H1 (cell line): ENCODE measurements around the gene UNC5B. TPM values are rescaled to one million over a fixed set of nuclear protein-coding genes. Genes with fewer than 3 reads are reported as not detected.

Experiments used
- CTCF ChIA-PET: fragments of 300-600 bp; sonication (Branson Sonifier 250); formaldehyde crosslinking; loops from one replicate; lab custom pipeline; 2021; ENCODE audit not compliant: partially characterized antibody; lab: Charles Lee
- POLR2A ChIA-PET: fragments of 300-600 bp; sonication (Branson Sonifier 250); formaldehyde crosslinking; loops from one replicate; lab custom pipeline; 2021; ENCODE audit warnings: inconsistent platforms; ENCODE audit not compliant: partially characterized antibody; lab: Charles Lee
- DNase-seq, 2 experiments: peaks; one replicate each; pipeline versions ENCODE4 v3.0.0 to v3.0.0-alpha.2; 2010 to 2022; ENCODE audit warnings: low spot score in 2 of 2, low read depth in 1 of 2, mixed read lengths in 1 of 2
- FAIRE-seq: peaks from 2 replicates; lab custom pipeline; 2011; peaks lifted over from hg19 to GRCh38; lab: Jason Lieb, UNC
- H2AFZ ChIP-seq: 2 replicates; pipeline ENCODE4 v1.8.1; 2012; ENCODE audit warnings: low read length, inconsistent platforms
- H2AK5ac ChIP-seq: 2 replicates; pipeline ENCODE4 v1.6.1; 2013; ENCODE audit warnings: low read depth, low read length
- H2BK120ac ChIP-seq: replicated peaks from 2 replicates; pipeline ENCODE3; 2013; ENCODE audit warnings: low read depth, low read length, inconsistent platforms
- H2BK12ac ChIP-seq: 2 replicates; pipeline ENCODE4 v1.6.1; 2013; ENCODE audit warnings: low read depth, low read length
- H2BK15ac ChIP-seq: 2 replicates; pipeline ENCODE4 v1.6.1; 2013; ENCODE audit warnings: low read length
- H2BK20ac ChIP-seq: 2 replicates; pipeline ENCODE4 v1.6.1; 2013; ENCODE audit warnings: low read length
- H2BK5ac ChIP-seq: 2 replicates; pipeline ENCODE4 v1.6.1; 2013; ENCODE audit warnings: low read depth, low read length
- H3K14ac ChIP-seq: 2 replicates; pipeline ENCODE4 v1.6.1; 2013; ENCODE audit warnings: inconsistent platforms; ENCODE audit not compliant: insufficient read length
- H3K18ac ChIP-seq: 2 replicates; pipeline ENCODE4 v1.6.1; 2013; ENCODE audit warnings: low read length; ENCODE audit errors: extremely low read depth
- H3K23ac ChIP-seq: 2 replicates; pipeline ENCODE4 v1.6.1; 2013; ENCODE audit warnings: inconsistent platforms; ENCODE audit not compliant: insufficient read length
- H3K23me2 ChIP-seq: 2 replicates; pipeline ENCODE4 v1.6.1; 2013; ENCODE audit warnings: low read depth, low read length
- H3K27ac ChIP-seq: 2 replicates; pipeline ENCODE4 v1.6.1; 2011; ENCODE audit warnings: low read depth, low read length, inconsistent platforms
- H3K27me3 ChIP-seq, 4 experiments: replicated peaks in 1 of 4; 1 replicate in 1 of 4; 2 replicates in 3 of 4; pipeline versions ENCODE4 v1.6.1 to v1.8.1; 2011 to 2013; ENCODE audit warnings: low read length in 3 of 4, mild to moderate bottlenecking in 3 of 4, inconsistent platforms in 2 of 4, mixed read lengths in 2 of 4, moderate library complexity in 1 of 4; ENCODE audit not compliant: control insufficient read depth in 3 of 4, insufficient read depth in 3 of 4; ENCODE audit errors: extremely low read depth in 1 of 4
- H3K36me3 ChIP-seq, 4 experiments: 2 replicates each; pipeline versions ENCODE4 v1.6.1 to v1.8.1; 2011 to 2013; ENCODE audit warnings: mild to moderate bottlenecking in 4 of 4, low read length in 3 of 4, moderate library complexity in 2 of 4, control low read depth in 1 of 4, inconsistent platforms in 1 of 4; ENCODE audit not compliant: insufficient read depth in 4 of 4, control insufficient read depth in 2 of 4
- H3K4ac ChIP-seq: replicated peaks from 2 replicates; pipeline ENCODE3; 2013; ENCODE audit warnings: low read length, low read depth, mixed read lengths, inconsistent platforms; ENCODE audit not compliant: insufficient read length
- H3K4me1 ChIP-seq, 4 experiments: replicated peaks in 1 of 4; 1 replicate in 1 of 4; 2 replicates in 3 of 4; pipeline versions ENCODE4 v1.6.1 to v1.8.1; 2011 to 2013; ENCODE audit warnings: low read length in 3 of 4, inconsistent platforms in 2 of 4, mixed read lengths in 1 of 4; ENCODE audit not compliant: insufficient read depth in 4 of 4, control insufficient read depth in 3 of 4
- H3K4me2 ChIP-seq, 2 experiments: 2 replicates each; pipeline versions ENCODE4 v1.6.1 to v1.8.1; 2011 to 2013; ENCODE audit warnings: low read depth in 2 of 2, low read length in 2 of 2, control low read depth in 1 of 2, inconsistent platforms in 1 of 2, mild to moderate bottlenecking in 1 of 2; ENCODE audit not compliant: insufficient read depth in 1 of 2
- H3K4me3 ChIP-seq, 4 experiments: fragments of 200-600, 300-600 bp in 1 of 4; sonication (generic), shearing (Covaris generic), sonication (Bioruptor Twin) in 1 of 4; 2 replicates each; pipeline versions ENCODE4 v1.5.1 to v1.8.1; 2011 to 2016; ENCODE audit warnings: low read length in 4 of 4, low read depth in 3 of 4, control low read depth in 2 of 4, inconsistent platforms in 2 of 4, mild to moderate bottlenecking in 2 of 4, mixed read lengths in 1 of 4, moderate library complexity in 1 of 4; ENCODE audit not compliant: insufficient read depth in 2 of 4; ENCODE audit errors: extremely low read depth in 1 of 4
- H3K56ac ChIP-seq: replicated peaks from 2 replicates; pipeline ENCODE3; 2013; ENCODE audit warnings: low read depth, mild to moderate bottlenecking, mixed read lengths, low read length, inconsistent platforms; ENCODE audit not compliant: insufficient read length
- H3K79me1 ChIP-seq: 2 replicates; pipeline ENCODE4 v1.6.1; 2013; ENCODE audit warnings: low read depth, low read length, control low read depth
- H3K79me2 ChIP-seq, 2 experiments: 2 replicates each; pipeline versions ENCODE4 v1.6.1 to v1.8.1; 2012 to 2013; ENCODE audit warnings: low read length in 2 of 2, mild to moderate bottlenecking in 2 of 2, inconsistent platforms in 1 of 2; ENCODE audit not compliant: insufficient read depth in 2 of 2, control insufficient read depth in 1 of 2
- H3K9ac ChIP-seq, 4 experiments: replicated peaks in 1 of 4; 1 replicate in 1 of 4; 2 replicates in 3 of 4; pipeline versions ENCODE4 v1.6.1 to v1.8.1; 2011 to 2013; ENCODE audit warnings: low read depth in 3 of 4, low read length in 3 of 4, control low read depth in 2 of 4, mild to moderate bottlenecking in 2 of 4, moderate library complexity in 2 of 4, inconsistent platforms in 1 of 4; ENCODE audit errors: extremely low read depth in 1 of 4
- H3K9me3 ChIP-seq, 2 experiments: 2 replicates each; pipeline versions ENCODE4 v1.6.1 to v1.8.1; 2012 to 2013; ENCODE audit warnings: mild to moderate bottlenecking in 2 of 2, moderate library complexity in 2 of 2, control low read depth in 1 of 2, inconsistent platforms in 1 of 2, low read depth in 1 of 2, low read length in 1 of 2, mixed read lengths in 1 of 2; ENCODE audit not compliant: insufficient read depth in 2 of 2
- H4K20me1 ChIP-seq, 2 experiments: replicated peaks in 1 of 2; 2 replicates each; pipeline versions ENCODE3 to v1.8.1; 2011 to 2013; ENCODE audit warnings: inconsistent platforms in 2 of 2, low read length in 2 of 2, mild to moderate bottlenecking in 1 of 2; ENCODE audit not compliant: insufficient read depth in 2 of 2, control insufficient read depth in 1 of 2
- H4K5ac ChIP-seq: 2 replicates; pipeline ENCODE4 v1.6.1; 2013; ENCODE audit warnings: low read length, low read depth, mixed read lengths, inconsistent platforms; ENCODE audit not compliant: insufficient read length
- H4K8ac ChIP-seq: 2 replicates; pipeline ENCODE4 v1.8.0; 2013; ENCODE audit warnings: mild to moderate bottlenecking, moderate library complexity, low read length, inconsistent platforms; ENCODE audit not compliant: insufficient read depth; ENCODE audit errors: extremely low read depth
- H4K91ac ChIP-seq: replicated peaks from 2 replicates; pipeline ENCODE3; 2013; ENCODE audit warnings: low read length, mixed read lengths, inconsistent platforms; ENCODE audit not compliant: insufficient read length
- EP300 ChIP-seq, 2 experiments: IDR thresholded peaks; 1 replicate in 1 of 2; 2 replicates in 1 of 2; pipeline ENCODE4 v1.6.1; 2011 to 2012; ENCODE audit warnings: low read depth in 2 of 2, low read length in 2 of 2, mild to moderate bottlenecking in 2 of 2, borderline replicate concordance in 1 of 2, inconsistent platforms in 1 of 2, moderate library complexity in 1 of 2
- EZH2 ChIP-seq: fragments of 200-600 bp; sonication (generic); IDR thresholded peaks from 2 replicates; pipeline ENCODE4 v1.7.1; 2012; ENCODE audit warnings: low read depth, mild to moderate bottlenecking, moderate library complexity, low read length, inconsistent platforms; ENCODE audit not compliant: severe bottlenecking
- GTF2F1 ChIP-seq: IDR thresholded peaks from 2 replicates; pipeline ENCODE4 v1.6.1; 2012; ENCODE audit warnings: low read depth, low read length, improper control_type of control experiment, borderline replicate concordance
- HDAC2 ChIP-seq, 2 experiments: fragments of 300-600 bp in 1 of 2; sonication (generic) in 1 of 2; IDR thresholded peaks; 2 replicates each; pipeline ENCODE4 v1.6.1; 2011 to 2012; ENCODE audit warnings: low read depth in 2 of 2, low read length in 2 of 2, mild to moderate bottlenecking in 2 of 2, moderate library complexity in 2 of 2, borderline replicate concordance in 1 of 2, inconsistent platforms in 1 of 2
- JUN ChIP-seq: IDR thresholded peaks from 2 replicates; pipeline ENCODE4 v1.6.1; 2011; ENCODE audit warnings: low read depth, mild to moderate bottlenecking, improper control_type of control experiment, low read length
- JUND ChIP-seq: IDR thresholded peaks from 2 replicates; pipeline ENCODE4 v1.6.1; 2011; ENCODE audit warnings: mild to moderate bottlenecking, improper control_type of control experiment, low read length
- KDM4A ChIP-seq: IDR thresholded peaks from one replicate; pipeline ENCODE4 v1.7.1; 2012; ENCODE audit warnings: low read depth, mild to moderate bottlenecking, moderate library complexity, low read length, inconsistent platforms; ENCODE audit not compliant: severe bottlenecking
- POLR2AphosphoS5 ChIP-seq: IDR thresholded peaks from 2 replicates; pipeline ENCODE4 v1.6.1; 2011; ENCODE audit warnings: low read depth, low read length
- POU5F1 ChIP-seq: IDR thresholded peaks from 2 replicates; pipeline ENCODE4 v1.6.1; 2011; ENCODE audit warnings: low read depth, mild to moderate bottlenecking, low read length, moderate library complexity
- RBBP5 ChIP-seq: IDR thresholded peaks from 2 replicates; pipeline ENCODE4 v1.7.1; 2012; ENCODE audit warnings: low read depth, mild to moderate bottlenecking, inconsistent platforms, low read length, moderate library complexity, borderline replicate concordance
- WGBS, 2 experiments: shearing (Covaris generic) in 1 of 2; methylation state at CpG; one replicate each; pipeline versions ENCODE4 v1.1.6 to v1.1.7; 2013 to 2015; ENCODE audit warnings: low lambda C conversion rate in 2 of 2, mixed read lengths in 2 of 2, inconsistent platforms in 1 of 2, low coverage in 1 of 2, missing lambda C conversion rate in 1 of 2; ENCODE audit not compliant: insufficient replicate concordance in 2 of 2, insufficient coverage in 1 of 2, insufficient read length in 1 of 2; ENCODE audit errors: extremely low coverage in 1 of 2, missing lambda C conversion rate in 1 of 2; 5-methylcytosine and 5-hydroxymethylcytosine counted together
- polyA plus RNA-seq, 7 experiments: library from polyadenylated mRNA; depleted of rRNA in 3 of 7; stranded (reverse) in 5 of 7; unstranded in 2 of 7; fragments of >200 nt in 5 of 7; fragments of 200-250 nt in 2 of 7; gene quantifications; 1 replicate in 5 of 7; 2 replicates in 1 of 7; 4 replicates in 1 of 7; pipeline versions ENCODE4 v1.2.1 to v1.2.3, GENCODE V29; 2011 to 2013; ENCODE audit warnings: missing spikeins in 2 of 7, mixed read lengths in 2 of 7
- total RNA-seq: library from RNA; stranded (reverse); fragmentation: NEBNext Ultra II Directional; extraction: Animal tissue kit (Norgen Biotek cat#: 25700); gene quantifications from 2 replicates; pipeline ENCODE4 v1.2.1, GENCODE V29; 2021
- TF ChIP-seq, protein P1 (sequence below): IDR thresholded peaks from 2 replicates; pipeline ENCODE4 v1.6.1; 2012; ENCODE audit warnings: inconsistent platforms

UNC5B gene
- total and polyA plus RNA-seq, 2 of the 8 experiments (the other 6 are each of a cell fraction or from before 2014, with no cell fraction given) = 27.9 to 31.8 TPM

GRCh38 chr10:71301371-71301916 is 89.1 kb downstream of the UNC5B start:
- POLR2A ChIA-PET = interaction anchor here (1.1 to 1.7 kb wide), 3 partner anchors 8 to 23 kb away, joined by 3 to 6 read pairs (median 3); no protein-coding TSS in a partner anchor
- H2BK12ac ChIP-seq = no peak overlapping the region
- CTCF ChIA-PET = interaction anchor here (0.8 to 4.4 kb wide), 7 partner anchors 8 to 399 kb away, joined by 3 to 35 read pairs (median 4); no protein-coding TSS in a partner anchor
- H3K36me3 ChIP-seq = peaks cover 5 to 21% (median 14%) of the 10 kb centered on the region in 4 experiments; a peak in 4 of 8 replicates
- H3K18ac ChIP-seq = no peak overlapping the region; the same call in 1 of the 2 replicates
- H3K56ac ChIP-seq = no peak overlapping the region
- no peak overlapping the region for H3K4me3 ChIP-seq
- DNase-seq (no peak), FAIRE-seq (no peak)
- H3K79me1 ChIP-seq = no peaks in the 10 kb centered on the region
- no peak overlapping the region for H3K9ac ChIP-seq
- H4K5ac ChIP-seq = no peak overlapping the region
- peak overlapping the region; percentile 80 for H4K91ac ChIP-seq
- no peak overlapping the region for H3K23ac ChIP-seq
- no peak overlapping the region for H2BK15ac ChIP-seq
- H2BK120ac ChIP-seq = no peak overlapping the region
- no peak overlapping the region for H2AFZ ChIP-seq
- no peaks in the 10 kb centered on the region for H3K79me2 ChIP-seq
- no peak overlapping the region for H3K14ac ChIP-seq
- H3K4me1 ChIP-seq = peaks cover 0 to 4% (median 0%) of the 10 kb centered on the region in 4 experiments; a peak in 3 of 7 replicates
- no peak overlapping the region for H3K4me2 ChIP-seq
- 87% methylated on average over 12 of the region's 12 CpGs; no CpG with 5 or more reads in 1 of the 2 experiments for WGBS, 2 experiments
- no peak overlapping the region for H3K27ac ChIP-seq
- H3K4ac ChIP-seq = no peak overlapping the region
- peaks cover 2% of the 10 kb centered on the region; the same call in 1 of the 2 replicates for H3K23me2 ChIP-seq
- H3K9me3 ChIP-seq = no peaks in the 10 kb centered on the region
- no peak overlapping the region for H2BK5ac ChIP-seq
- H3K27me3 ChIP-seq = no peaks in the 10 kb centered on the region
- H2AK5ac ChIP-seq = 0 out of 2 replicates have a peak overlapping the region, but pooled peaks have one; percentile 24
- no peak overlapping the region for H4K8ac ChIP-seq
- no peak overlapping the region for H2BK20ac ChIP-seq
- peaks cover 2 to 3% of the 10 kb centered on the region in 2 experiments for H4K20me1 ChIP-seq
- no peak for TF ChIP-seq POU5F1
- no peak for TF ChIP-seq KDM4A
- TF ChIP-seq RBBP5 = no peak
- no peak for TF ChIP-seq EP300 (IDR thresholded peaks at IDR 0.05; ENCODE audit: borderline replicate concordance in 1 of 2, low read depth in 2 of 2, low read length in 2 of 2)
- TF ChIP-seq JUND = no peak
- TF ChIP-seq, protein P1, sequence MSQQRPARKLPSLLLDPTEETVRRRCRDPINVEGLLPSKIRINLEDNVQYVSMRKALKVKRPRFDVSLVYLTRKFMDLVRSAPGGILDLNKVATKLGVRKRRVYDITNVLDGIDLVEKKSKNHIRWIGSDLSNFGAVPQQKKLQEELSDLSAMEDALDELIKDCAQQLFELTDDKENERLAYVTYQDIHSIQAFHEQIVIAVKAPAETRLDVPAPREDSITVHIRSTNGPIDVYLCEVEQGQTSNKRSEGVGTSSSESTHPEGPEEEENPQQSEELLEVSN = no peak
- TF ChIP-seq HDAC2 (IDR thresholded peaks at IDR 0.05; ENCODE audit: borderline replicate concordance in 1 of 2, low read depth in 2 of 2, low read length in 2 of 2) = no peak
- no peak for TF ChIP-seq GTF2F1
- no peak for TF ChIP-seq EZH2
- no peak for TF ChIP-seq JUN
- no peak for TF ChIP-seq POLR2AphosphoS5
